H1 (cell line): ENCODE data around the gene UFSP1. TPM values are rescaled to one million over a fixed set of nuclear protein-coding genes. Genes with fewer than 3 reads are reported as not detected.

ENCODE experiments used
- CTCF ChIA-PET: fragments of 300-600 bp; sonication (Branson Sonifier 250); formaldehyde crosslinking; loops from one replicate; lab custom pipeline; 2021; ENCODE audit not compliant: partially characterized antibody; lab: Charles Lee
- POLR2A ChIA-PET: fragments of 300-600 bp; sonication (Branson Sonifier 250); formaldehyde crosslinking; loops from one replicate; lab custom pipeline; 2021; ENCODE audit warnings: inconsistent platforms; ENCODE audit not compliant: partially characterized antibody; lab: Charles Lee
- DNase-seq, 2 experiments: peaks; one replicate each; pipeline versions ENCODE4 v3.0.0 to v3.0.0-alpha.2; 2010 to 2022; ENCODE audit warnings: low spot score in 2 of 2, low read depth in 1 of 2, mixed read lengths in 1 of 2
- FAIRE-seq: peaks from 2 replicates; lab custom pipeline; 2011; peaks lifted over from hg19 to GRCh38; lab: Jason Lieb, UNC
- H2AFZ ChIP-seq: 2 replicates; pipeline ENCODE4 v1.8.1; 2012; ENCODE audit warnings: low read length, inconsistent platforms
- H2AK5ac ChIP-seq: 2 replicates; pipeline ENCODE4 v1.6.1; 2013; ENCODE audit warnings: low read depth, low read length
- H2BK120ac ChIP-seq: replicated peaks from 2 replicates; pipeline ENCODE3; 2013; ENCODE audit warnings: low read depth, low read length, inconsistent platforms
- H2BK12ac ChIP-seq: 2 replicates; pipeline ENCODE4 v1.6.1; 2013; ENCODE audit warnings: low read depth, low read length
- H2BK15ac ChIP-seq: 2 replicates; pipeline ENCODE4 v1.6.1; 2013; ENCODE audit warnings: low read length
- H2BK20ac ChIP-seq: 2 replicates; pipeline ENCODE4 v1.6.1; 2013; ENCODE audit warnings: low read length
- H2BK5ac ChIP-seq: 2 replicates; pipeline ENCODE4 v1.6.1; 2013; ENCODE audit warnings: low read depth, low read length
- H3K14ac ChIP-seq: 2 replicates; pipeline ENCODE4 v1.6.1; 2013; ENCODE audit warnings: inconsistent platforms; ENCODE audit not compliant: insufficient read length
- H3K18ac ChIP-seq: 2 replicates; pipeline ENCODE4 v1.6.1; 2013; ENCODE audit warnings: low read length; ENCODE audit errors: extremely low read depth
- H3K23ac ChIP-seq: 2 replicates; pipeline ENCODE4 v1.6.1; 2013; ENCODE audit warnings: inconsistent platforms; ENCODE audit not compliant: insufficient read length
- H3K23me2 ChIP-seq: 2 replicates; pipeline ENCODE4 v1.6.1; 2013; ENCODE audit warnings: low read depth, low read length
- H3K27ac ChIP-seq: 2 replicates; pipeline ENCODE4 v1.6.1; 2011; ENCODE audit warnings: low read depth, low read length, inconsistent platforms
- H3K27me3 ChIP-seq, 4 experiments: replicated peaks in 1 of 4; 1 replicate in 1 of 4; 2 replicates in 3 of 4; pipeline versions ENCODE4 v1.6.1 to v1.8.1; 2011 to 2013; ENCODE audit warnings: low read length in 3 of 4, mild to moderate bottlenecking in 3 of 4, inconsistent platforms in 2 of 4, mixed read lengths in 2 of 4, moderate library complexity in 1 of 4; ENCODE audit not compliant: control insufficient read depth in 3 of 4, insufficient read depth in 3 of 4; ENCODE audit errors: extremely low read depth in 1 of 4
- H3K36me3 ChIP-seq, 4 experiments: 2 replicates each; pipeline versions ENCODE4 v1.6.1 to v1.8.1; 2011 to 2013; ENCODE audit warnings: mild to moderate bottlenecking in 4 of 4, low read length in 3 of 4, moderate library complexity in 2 of 4, control low read depth in 1 of 4, inconsistent platforms in 1 of 4; ENCODE audit not compliant: insufficient read depth in 4 of 4, control insufficient read depth in 2 of 4
- H3K4ac ChIP-seq: replicated peaks from 2 replicates; pipeline ENCODE3; 2013; ENCODE audit warnings: low read length, low read depth, mixed read lengths, inconsistent platforms; ENCODE audit not compliant: insufficient read length
- H3K4me1 ChIP-seq, 4 experiments: replicated peaks in 1 of 4; 1 replicate in 1 of 4; 2 replicates in 3 of 4; pipeline versions ENCODE4 v1.6.1 to v1.8.1; 2011 to 2013; ENCODE audit warnings: low read length in 3 of 4, inconsistent platforms in 2 of 4, mixed read lengths in 1 of 4; ENCODE audit not compliant: insufficient read depth in 4 of 4, control insufficient read depth in 3 of 4
- H3K4me2 ChIP-seq, 2 experiments: 2 replicates each; pipeline versions ENCODE4 v1.6.1 to v1.8.1; 2011 to 2013; ENCODE audit warnings: low read depth in 2 of 2, low read length in 2 of 2, control low read depth in 1 of 2, inconsistent platforms in 1 of 2, mild to moderate bottlenecking in 1 of 2; ENCODE audit not compliant: insufficient read depth in 1 of 2
- H3K4me3 ChIP-seq, 4 experiments: fragments of 200-600, 300-600 bp in 1 of 4; sonication (generic), shearing (Covaris generic), sonication (Bioruptor Twin) in 1 of 4; 2 replicates each; pipeline versions ENCODE4 v1.5.1 to v1.8.1; 2011 to 2016; ENCODE audit warnings: low read length in 4 of 4, low read depth in 3 of 4, control low read depth in 2 of 4, inconsistent platforms in 2 of 4, mild to moderate bottlenecking in 2 of 4, mixed read lengths in 1 of 4, moderate library complexity in 1 of 4; ENCODE audit not compliant: insufficient read depth in 2 of 4; ENCODE audit errors: extremely low read depth in 1 of 4
- H3K56ac ChIP-seq: replicated peaks from 2 replicates; pipeline ENCODE3; 2013; ENCODE audit warnings: low read depth, mild to moderate bottlenecking, mixed read lengths, low read length, inconsistent platforms; ENCODE audit not compliant: insufficient read length
- H3K79me1 ChIP-seq: 2 replicates; pipeline ENCODE4 v1.6.1; 2013; ENCODE audit warnings: low read depth, low read length, control low read depth
- H3K79me2 ChIP-seq, 2 experiments: 2 replicates each; pipeline versions ENCODE4 v1.6.1 to v1.8.1; 2012 to 2013; ENCODE audit warnings: low read length in 2 of 2, mild to moderate bottlenecking in 2 of 2, inconsistent platforms in 1 of 2; ENCODE audit not compliant: insufficient read depth in 2 of 2, control insufficient read depth in 1 of 2
- H3K9ac ChIP-seq, 4 experiments: replicated peaks in 1 of 4; 1 replicate in 1 of 4; 2 replicates in 3 of 4; pipeline versions ENCODE4 v1.6.1 to v1.8.1; 2011 to 2013; ENCODE audit warnings: low read depth in 3 of 4, low read length in 3 of 4, control low read depth in 2 of 4, mild to moderate bottlenecking in 2 of 4, moderate library complexity in 2 of 4, inconsistent platforms in 1 of 4; ENCODE audit errors: extremely low read depth in 1 of 4
- H3K9me3 ChIP-seq, 2 experiments: 2 replicates each; pipeline versions ENCODE4 v1.6.1 to v1.8.1; 2012 to 2013; ENCODE audit warnings: mild to moderate bottlenecking in 2 of 2, moderate library complexity in 2 of 2, control low read depth in 1 of 2, inconsistent platforms in 1 of 2, low read depth in 1 of 2, low read length in 1 of 2, mixed read lengths in 1 of 2; ENCODE audit not compliant: insufficient read depth in 2 of 2
- H4K20me1 ChIP-seq, 2 experiments: replicated peaks in 1 of 2; 2 replicates each; pipeline versions ENCODE3 to v1.8.1; 2011 to 2013; ENCODE audit warnings: inconsistent platforms in 2 of 2, low read length in 2 of 2, mild to moderate bottlenecking in 1 of 2; ENCODE audit not compliant: insufficient read depth in 2 of 2, control insufficient read depth in 1 of 2
- H4K5ac ChIP-seq: 2 replicates; pipeline ENCODE4 v1.6.1; 2013; ENCODE audit warnings: low read length, low read depth, mixed read lengths, inconsistent platforms; ENCODE audit not compliant: insufficient read length
- H4K8ac ChIP-seq: 2 replicates; pipeline ENCODE4 v1.8.0; 2013; ENCODE audit warnings: mild to moderate bottlenecking, moderate library complexity, low read length, inconsistent platforms; ENCODE audit not compliant: insufficient read depth; ENCODE audit errors: extremely low read depth
- H4K91ac ChIP-seq: replicated peaks from 2 replicates; pipeline ENCODE3; 2013; ENCODE audit warnings: low read length, mixed read lengths, inconsistent platforms; ENCODE audit not compliant: insufficient read length
- JUN ChIP-seq: IDR thresholded peaks from 2 replicates; pipeline ENCODE4 v1.6.1; 2011; ENCODE audit warnings: low read depth, mild to moderate bottlenecking, improper control_type of control experiment, low read length
- PHF8 ChIP-seq: fragments of 200-600 bp; sonication (generic); conservative IDR thresholded peaks from 2 replicates; pipeline ENCODE4 v1.7.1; 2012; ENCODE audit warnings: low read depth, mild to moderate bottlenecking, inconsistent platforms, low read length, moderate library complexity
- POLR2AphosphoS5 ChIP-seq: IDR thresholded peaks from 2 replicates; pipeline ENCODE4 v1.6.1; 2011; ENCODE audit warnings: low read depth, low read length
- WGBS, 2 experiments: shearing (Covaris generic) in 1 of 2; methylation state at CpG; one replicate each; pipeline versions ENCODE4 v1.1.6 to v1.1.7; 2013 to 2015; ENCODE audit warnings: low lambda C conversion rate in 2 of 2, mixed read lengths in 2 of 2, inconsistent platforms in 1 of 2, low coverage in 1 of 2, missing lambda C conversion rate in 1 of 2; ENCODE audit not compliant: insufficient replicate concordance in 2 of 2, insufficient coverage in 1 of 2, insufficient read length in 1 of 2; ENCODE audit errors: extremely low coverage in 1 of 2, missing lambda C conversion rate in 1 of 2; 5-methylcytosine and 5-hydroxymethylcytosine counted together
- polyA plus RNA-seq, 7 experiments: library from polyadenylated mRNA; depleted of rRNA in 3 of 7; stranded (reverse) in 5 of 7; unstranded in 2 of 7; fragments of >200 nt in 5 of 7; fragments of 200-250 nt in 2 of 7; gene quantifications; 1 replicate in 5 of 7; 2 replicates in 1 of 7; 4 replicates in 1 of 7; pipeline versions ENCODE4 v1.2.1 to v1.2.3, GENCODE V29; 2011 to 2013; ENCODE audit warnings: missing spikeins in 2 of 7, mixed read lengths in 2 of 7
- total RNA-seq: library from RNA; stranded (reverse); fragmentation: NEBNext Ultra II Directional; extraction: Animal tissue kit (Norgen Biotek cat#: 25700); gene quantifications from 2 replicates; pipeline ENCODE4 v1.2.1, GENCODE V29; 2021

UFSP1 gene
- total and polyA plus RNA-seq, 2 of the 8 experiments (the other 6 are each of a cell fraction or from before 2014, with no cell fraction given): 1.6 to 4.3 TPM

DNA sequence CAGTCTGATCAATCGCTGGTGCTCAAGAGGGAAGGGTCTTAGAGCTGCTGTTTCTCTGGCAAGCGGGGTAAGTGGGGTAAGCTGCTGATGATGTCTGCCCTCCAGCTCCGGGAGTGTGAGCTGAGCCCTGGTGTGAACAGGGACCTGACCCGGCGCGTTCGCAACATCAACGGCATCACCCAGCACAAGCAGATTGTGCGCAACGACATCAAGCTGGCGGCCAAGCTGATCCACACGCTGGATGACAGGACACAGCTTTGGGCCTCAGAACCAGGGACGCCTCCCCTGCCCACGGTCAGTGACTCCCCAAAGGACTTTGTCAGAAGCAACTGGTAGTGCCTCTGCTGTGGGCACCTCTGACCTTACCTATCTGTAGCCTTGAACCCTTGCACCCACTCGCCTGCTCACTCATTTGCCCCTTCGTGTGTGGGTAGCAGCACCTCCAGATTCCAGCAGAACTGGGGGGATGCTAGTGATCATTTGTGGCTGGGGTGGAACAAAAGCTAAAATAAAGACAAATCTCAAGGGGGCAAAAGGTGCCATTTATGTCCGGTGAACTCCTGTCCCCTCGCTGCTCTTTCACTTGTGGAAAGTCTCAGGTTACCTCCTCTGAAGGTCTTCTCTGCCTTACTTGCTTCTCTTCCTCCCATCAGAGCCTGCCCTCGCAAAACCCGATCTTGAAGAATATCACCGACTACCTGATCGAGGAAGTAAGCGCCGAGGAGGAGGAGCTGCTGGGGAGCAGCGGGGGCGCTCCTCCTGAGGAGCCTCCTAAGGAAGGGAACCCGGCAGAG is 3.2 kb downstream of the UFSP1 start:
- no peak overlapping the region for H2AK5ac ChIP-seq

More for the DNA sequence above, 3.2 kb downstream of the UFSP1 start:
- no peak overlapping the region for H3K23ac ChIP-seq
- H3K27me3 ChIP-seq: no peaks in the 10 kb centered on the region
- no peak overlapping the region; a peak in 1 of 4 replicates for H3K4me2 ChIP-seq
- H3K18ac ChIP-seq: no peak overlapping the region
- H3K14ac ChIP-seq: no peak overlapping the region
- no peak for DNase-seq
- no peak overlapping the region for H3K56ac ChIP-seq
- H2AFZ ChIP-seq: no peak overlapping the region
- no peak overlapping the region for H4K5ac ChIP-seq
- CTCF ChIA-PET: interaction anchor here (0.6 to 3.4 kb wide), 9 partner anchors 11 to 350 kb away, joined by 3 to 14 read pairs (median 3); partner anchors contain the start of genes POP7 and SRRT
- peaks cover 14% of the 10 kb centered on the region for H3K79me1 ChIP-seq
- peaks cover 52 to 76% (median 64%) of the 10 kb centered on the region in 4 experiments for H3K36me3 ChIP-seq
- WGBS, 2 experiments: 94% methylated on average over 26 of the region's 27 CpGs; no CpG with 5 or more reads in 1 of the 2 experiments
- peaks cover 0 to 38% of the 10 kb centered on the region in 2 experiments; a peak in 2 of 4 replicates for H3K79me2 ChIP-seq
- no peak overlapping the region for H4K91ac ChIP-seq
- no peaks in the 10 kb centered on the region; a peak in 1 of 4 replicates for H3K9me3 ChIP-seq
- H3K4me1 ChIP-seq: peaks cover 0 to 18% (median 5%) of the 10 kb centered on the region in 4 experiments; a peak in 6 of 7 replicates
- H3K9ac ChIP-seq: no peak overlapping the region
- TF ChIP-seq PHF8: no peak
- peak; percentile 42; the same call in 1 of the 2 replicates for TF ChIP-seq POLR2AphosphoS5
- no peak for TF ChIP-seq JUN
- H3K4me3 ChIP-seq: no peak overlapping the region
- no peak overlapping the region for H2BK15ac ChIP-seq
- no peak overlapping the region for H3K4ac ChIP-seq
- H2BK12ac ChIP-seq: 0 out of 2 replicates have a peak overlapping the region, but pooled peaks have one; percentile 17
- H4K8ac ChIP-seq: no peak overlapping the region
- H2BK120ac ChIP-seq: no peak overlapping the region
- no peak overlapping the region for H3K27ac ChIP-seq
- no peak for FAIRE-seq
- peaks cover 16 to 22% of the 10 kb centered on the region in 2 experiments for H4K20me1 ChIP-seq
- POLR2A ChIA-PET: interaction anchor here (1.0 to 10.1 kb wide), 8 partner anchors 12 to 786 kb away, joined by 3 to 313 read pairs (median 4); partner anchors contain the start of genes SRRT and TRIP6
- H3K23me2 ChIP-seq: peaks cover 20% of the 10 kb centered on the region; the same call in 1 of the 2 replicates
- H2BK5ac ChIP-seq: no peak overlapping the region
- no peak overlapping the region for H2BK20ac ChIP-seq
